UCSD-AML1 (cell line): ENCODE data around the gene S100B.
"Not testable (repeated sequence)": the region's sequence is repeated elsewhere in the genome, so short reads cannot be mapped to it uniquely, and the experiment has no call there.

Source experiments
- DNase-seq: peaks from one replicate; lab custom pipeline; 2025; ENCODE audit not compliant: unreplicated experiment; lab: John Stamatoyannopoulos, UW

Gene S100B

DNA sequence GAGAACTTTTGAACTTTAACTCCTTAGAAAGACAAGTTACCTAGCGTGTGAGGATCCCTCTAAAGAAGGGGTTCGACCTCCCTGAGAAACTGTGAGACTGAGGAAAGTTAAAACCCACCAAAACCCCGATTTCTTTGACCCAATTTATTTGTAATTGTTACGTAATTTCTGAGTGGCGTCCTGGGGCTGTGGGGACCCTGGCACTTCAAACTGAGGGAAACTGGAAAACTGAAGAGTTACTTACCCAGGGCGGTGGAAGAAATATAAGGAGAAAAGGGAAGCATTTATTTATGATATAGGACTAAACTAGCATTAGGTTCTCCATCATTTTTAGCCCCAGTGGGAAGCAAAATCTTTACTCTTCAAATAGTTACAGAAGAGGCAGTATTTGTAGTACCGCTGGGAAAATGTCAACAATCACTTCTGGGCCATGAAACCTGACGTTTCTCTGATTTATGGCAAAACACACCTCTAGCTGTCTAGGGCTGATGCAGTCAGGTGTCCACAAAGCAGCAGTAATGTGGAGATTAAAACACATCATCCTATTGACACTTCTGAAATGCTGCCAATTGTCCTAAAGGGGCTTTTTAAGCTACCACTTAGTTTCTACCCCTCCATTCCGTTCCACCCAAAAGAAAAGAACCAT lies 430 bp downstream of the S100B start:
- no peak for DNase-seq

DNA sequence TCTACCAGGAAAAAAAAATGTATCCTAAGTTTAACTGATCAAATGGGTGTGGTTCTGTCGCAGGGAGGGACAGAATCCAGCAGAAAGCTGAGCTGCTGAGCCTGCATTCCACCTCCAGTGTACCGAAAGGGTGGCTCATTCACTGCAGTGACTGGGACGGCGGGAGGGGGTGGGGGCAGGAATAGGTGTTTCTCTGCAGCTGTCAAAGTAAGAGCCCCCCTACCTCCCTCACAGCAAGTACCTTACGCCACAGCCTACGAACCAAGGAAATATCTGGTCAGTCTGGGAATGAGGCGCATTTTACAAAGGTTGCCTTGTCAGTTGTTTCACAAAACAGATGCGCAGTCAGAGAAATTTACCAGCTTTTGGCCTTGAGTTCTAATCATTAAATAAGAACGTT lies 1.7 kb downstream of the S100B start:
- DNase-seq, result no peak

DNA sequence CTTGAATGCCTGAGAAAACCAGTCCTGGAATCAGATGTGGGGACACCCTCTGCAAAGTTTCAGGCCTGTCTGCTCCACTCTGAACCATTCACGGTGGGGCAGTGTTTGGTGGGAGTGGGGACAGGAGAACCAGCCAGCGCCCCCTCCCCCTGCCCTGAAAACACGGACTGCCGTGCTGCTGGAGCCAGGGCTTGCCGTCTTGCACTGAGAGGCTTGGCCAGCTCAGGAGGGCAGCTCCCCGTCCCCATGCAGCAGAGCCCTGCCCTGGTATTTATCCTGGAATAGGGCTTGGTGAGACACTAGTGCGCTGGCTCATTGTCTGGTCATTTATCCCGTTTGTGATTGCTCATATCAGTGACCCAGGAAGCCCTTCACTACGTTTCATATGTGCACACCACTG lies 3.9 kb downstream of the S100B start:
- DNase-seq, result no peak

DNA sequence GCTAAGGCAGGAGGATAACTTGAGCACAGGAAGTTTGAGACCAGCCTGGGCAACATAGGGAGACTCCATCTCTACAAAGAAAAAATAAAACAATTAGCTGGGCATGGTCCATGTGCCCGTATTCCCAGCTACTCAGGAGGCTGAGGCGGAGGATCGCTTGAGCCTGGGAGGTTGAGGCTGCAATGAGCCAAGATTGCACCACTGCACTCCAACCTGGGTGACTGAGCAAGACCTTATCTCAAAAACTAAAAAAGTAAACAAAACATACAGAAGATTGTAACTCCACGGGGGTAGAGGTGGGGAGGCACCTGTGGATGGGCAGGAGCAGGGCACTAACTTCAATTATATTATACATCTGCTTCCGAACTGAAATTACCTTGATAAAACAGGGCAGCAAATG lies 4.6 kb downstream of the S100B start:
- DNase-seq, result no peak

DNA sequence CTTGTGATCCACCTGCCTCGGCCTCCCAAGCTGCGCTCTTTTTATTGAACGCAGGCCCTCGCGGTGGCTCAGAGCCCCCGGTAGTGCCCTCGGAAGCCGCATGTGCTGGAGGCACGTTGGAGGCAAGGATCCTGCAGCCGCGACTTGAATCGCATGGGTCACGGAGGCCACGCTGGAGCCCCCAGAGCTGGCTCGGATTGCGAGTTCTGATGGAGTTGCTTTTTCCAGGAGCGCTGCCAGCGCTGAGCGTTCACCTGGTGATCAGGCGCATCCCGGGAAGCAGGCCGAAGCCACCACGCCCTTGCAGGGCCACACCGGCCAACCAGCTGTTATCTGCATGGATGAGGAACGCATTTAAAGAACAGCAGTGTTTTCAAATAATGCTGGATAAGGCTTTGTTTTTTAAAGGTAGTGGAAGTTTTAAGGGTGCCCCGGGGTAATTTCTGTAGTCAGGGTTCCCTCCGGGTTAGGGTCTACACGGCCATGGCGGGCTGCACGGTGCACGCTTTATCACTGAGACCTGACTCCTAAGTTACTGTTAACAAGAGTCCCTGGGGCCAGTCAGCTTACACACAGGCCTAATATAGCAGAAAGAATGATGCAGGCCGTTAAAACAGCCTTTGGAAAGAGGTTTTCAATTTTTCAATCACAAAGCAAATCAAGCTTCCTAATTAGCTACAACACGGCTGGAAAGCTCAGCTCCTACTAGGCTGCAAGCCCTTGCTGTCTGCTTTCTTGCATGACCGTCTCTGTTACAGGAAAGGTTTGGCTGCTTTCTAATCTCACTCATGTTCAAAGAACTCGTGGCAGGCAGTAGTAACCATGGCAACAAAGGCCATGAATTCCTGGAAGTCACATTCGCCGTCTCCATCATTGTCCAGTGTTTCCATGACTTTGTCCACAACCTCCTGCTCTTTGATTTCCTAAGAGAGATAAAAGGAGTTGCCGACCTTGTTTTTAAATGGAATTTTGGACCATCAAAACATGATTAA lies 6.0 kb downstream of the S100B start:
- DNase-seq, result no peak

DNA sequence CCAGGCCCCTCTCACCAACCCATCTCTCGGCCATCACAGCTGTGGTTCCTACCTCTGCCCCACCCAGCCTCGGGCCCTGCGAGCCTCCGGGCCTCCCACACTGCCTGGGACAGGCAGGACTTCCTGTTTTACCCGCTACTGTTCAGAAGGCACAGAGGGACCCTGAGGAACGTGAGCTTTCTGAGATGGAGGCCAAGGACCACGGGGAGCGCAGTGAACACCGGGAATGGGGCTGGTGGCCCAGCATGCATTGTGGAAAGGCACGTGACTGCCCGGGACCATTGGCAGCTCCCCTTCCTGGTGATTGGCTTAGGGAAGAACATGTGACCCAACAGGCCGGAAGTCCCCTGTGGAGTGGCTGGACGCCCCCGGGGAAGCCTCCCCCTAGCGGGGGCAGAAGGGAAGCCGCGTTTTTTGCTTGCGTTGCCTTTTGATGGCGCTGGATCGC lies 7.0 kb downstream of the S100B start:
- DNase-seq, result no peak

DNA sequence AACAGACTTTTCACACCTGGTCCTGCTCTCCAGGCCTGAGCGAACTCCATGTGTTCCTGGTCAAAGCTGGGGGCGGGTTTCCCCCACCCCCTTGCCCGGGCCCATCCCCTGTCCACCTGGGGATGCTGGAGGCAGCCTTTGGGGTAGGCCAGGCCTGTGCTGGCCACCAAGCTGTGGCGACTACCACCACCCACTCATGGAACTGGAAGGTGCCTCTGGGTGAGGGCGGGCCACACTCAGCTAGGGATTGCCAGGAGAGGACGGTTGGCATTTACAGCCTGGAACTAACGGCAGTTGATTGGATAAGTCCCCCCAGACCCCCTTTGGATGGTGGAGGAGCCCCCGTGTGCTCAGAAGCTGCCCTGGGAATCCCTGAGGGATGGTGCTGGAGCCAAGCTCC lies 7.9 kb downstream of the S100B start:
- no peak for DNase-seq

DNA sequence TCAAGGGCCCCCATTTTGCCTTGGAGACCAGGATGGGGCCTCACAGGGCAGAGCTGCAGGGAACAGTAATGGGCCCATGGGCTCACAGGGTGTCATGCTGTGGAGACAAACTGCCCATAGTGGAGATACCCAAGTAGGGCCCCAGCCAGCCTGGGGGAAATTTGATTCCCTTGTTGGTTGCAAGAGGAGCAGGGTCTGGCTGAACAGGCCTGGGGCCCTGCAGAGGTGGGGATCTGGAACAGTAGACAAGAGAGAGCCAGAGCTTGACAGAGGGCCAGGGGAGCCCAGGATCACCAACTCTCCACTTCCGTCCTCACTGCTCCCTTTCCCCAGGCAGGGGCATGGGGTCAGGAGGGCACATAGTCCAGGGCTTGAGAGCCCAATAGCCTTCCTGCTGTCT lies 8.7 kb downstream of the S100B start:
- no peak for DNase-seq

DNA sequence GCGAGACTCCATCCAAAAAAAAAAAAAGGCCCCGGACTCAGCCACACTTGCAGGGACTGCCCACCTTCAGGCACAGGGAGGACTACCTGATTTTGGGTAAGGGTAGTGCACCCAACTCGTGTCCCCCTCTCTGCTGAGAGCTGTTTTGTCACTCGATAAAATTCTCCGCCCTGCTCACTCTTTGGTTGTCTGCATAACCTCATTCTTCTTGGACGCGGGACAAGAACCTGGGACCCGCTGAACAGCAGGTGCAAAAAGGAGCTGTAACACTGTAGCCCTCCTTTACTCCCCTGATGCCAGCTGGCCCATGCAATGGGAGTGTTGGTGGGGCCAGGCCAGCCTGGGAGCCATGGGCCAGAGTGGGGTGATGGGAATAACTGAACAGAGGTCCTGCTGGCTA lies 10.6 kb downstream of the S100B start:
- DNase-seq, result no peak

DNA sequence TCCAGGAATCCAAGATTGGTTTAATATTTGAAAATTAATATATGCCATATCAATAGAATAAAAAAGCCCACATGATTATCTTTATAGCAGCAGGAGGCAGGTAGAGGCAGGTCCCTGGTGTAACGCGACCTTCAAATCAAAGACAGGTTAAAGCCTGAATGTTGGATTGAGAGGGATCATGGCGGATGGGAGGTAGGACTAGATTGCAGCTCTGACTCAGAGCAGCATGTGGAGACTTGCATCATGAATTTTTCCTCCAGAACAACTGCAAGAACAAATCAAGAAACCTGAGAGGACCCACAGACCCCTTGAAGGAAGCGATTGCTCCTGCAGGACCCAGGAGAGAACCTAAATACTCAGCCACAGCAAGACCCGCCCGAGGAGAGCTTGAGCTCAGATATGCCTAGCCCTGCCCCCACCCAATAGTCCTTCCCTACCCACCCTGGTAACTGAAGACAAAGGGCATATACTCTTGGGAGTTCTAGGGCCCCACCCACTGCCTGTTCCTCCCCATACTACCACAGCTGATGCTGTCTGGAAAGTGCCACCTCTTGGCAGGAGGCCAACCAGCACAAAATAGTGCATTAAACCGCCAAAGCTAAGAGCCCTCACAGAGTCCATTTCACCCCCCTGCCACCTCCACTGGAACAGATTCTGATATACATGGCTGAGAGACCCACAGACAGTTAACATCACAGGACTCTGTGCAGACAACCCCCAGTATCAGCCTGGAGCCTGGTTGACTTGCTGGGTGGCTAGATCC lies 19.5 kb downstream of the S100B start:
- no peak for DNase-seq

DNA sequence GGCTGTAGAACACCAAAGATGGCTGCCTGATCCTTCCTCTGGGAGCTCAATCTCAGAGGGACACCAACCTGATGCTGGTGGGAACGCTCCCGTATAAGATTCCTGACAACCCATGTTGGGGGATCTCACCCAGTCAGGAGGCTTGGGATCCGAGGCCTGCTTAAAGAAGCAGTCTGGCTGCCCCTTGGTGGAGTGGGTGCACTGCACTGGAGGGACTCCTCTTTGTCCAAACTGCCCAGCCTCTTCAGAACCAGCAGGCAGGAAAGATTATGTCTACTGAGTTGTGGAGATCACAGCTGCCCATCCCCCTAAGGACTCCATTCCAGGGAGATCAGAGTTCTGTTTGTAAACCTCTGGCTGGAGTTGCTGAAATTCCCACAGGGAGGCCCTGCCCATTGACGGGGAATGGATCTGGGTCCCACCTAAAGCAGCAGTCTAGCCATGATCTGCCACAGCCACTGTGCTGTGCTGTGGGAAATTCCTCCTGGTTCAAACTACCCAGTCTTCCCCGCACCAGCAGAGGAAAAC lies 23.0 kb downstream of the S100B start:
- DNase-seq, result no peak

DNA sequence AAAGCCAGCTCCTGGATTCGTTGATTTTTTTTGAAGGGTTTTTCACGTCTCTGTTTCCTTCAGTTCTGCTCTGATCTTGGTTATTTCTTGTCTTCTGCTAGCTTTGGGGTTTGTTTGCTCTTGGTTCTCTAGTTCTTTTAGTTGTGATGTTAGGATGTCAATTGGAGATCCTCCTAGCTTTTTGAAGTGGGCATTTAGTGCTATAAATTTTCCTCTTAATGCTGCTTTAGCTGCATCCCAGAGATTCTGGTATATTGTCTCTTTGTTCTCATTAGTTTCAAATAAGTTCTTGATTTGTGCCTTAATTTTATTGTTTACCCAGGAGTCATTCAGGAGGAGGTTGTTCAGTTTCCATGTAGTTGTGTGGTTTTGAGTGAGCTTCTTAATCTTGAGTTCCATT lies 25.5 kb downstream of the S100B start:
- not testable (repeated sequence) for DNase-seq

DNA sequence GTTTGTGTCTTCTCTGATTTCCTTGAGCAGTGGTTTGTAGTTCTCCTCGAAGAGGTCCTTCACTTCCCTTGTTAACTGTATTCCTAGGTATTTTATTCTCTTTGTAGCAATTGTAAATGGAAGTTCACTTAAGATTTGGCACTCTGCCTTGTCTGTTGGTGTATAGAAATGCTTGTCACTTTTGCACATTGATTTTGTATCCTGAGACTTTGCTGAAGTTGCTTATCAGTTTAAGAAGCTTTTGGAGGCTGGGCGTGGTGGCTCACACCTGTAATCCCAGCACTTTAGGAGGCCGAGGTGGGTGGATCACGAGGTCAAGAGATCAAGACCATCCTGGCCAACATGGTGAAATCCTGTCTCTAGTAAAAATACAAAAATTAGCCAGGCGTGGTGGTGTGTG lies 27.1 kb downstream of the S100B start:
- DNase-seq, result not testable (repeated sequence)

DNA sequence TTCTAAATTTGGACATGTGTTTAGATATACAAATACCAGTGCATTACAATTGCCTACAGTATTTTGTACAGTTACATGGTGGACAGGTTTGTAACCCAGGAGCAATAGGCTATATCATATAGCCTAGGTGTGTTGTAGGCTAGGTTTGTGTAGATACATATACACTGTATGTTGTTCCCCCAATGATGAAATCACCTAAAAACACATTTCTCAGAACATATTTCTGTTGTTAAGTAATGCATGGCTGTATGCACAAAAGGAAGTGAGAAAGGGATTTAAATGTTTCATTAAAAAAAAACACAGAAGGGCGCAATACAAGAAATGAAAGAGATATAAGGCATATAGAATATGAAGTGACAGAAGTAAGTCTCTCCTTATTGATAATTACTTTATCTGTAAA lies 32.0 kb downstream of the S100B start:
- no peak for DNase-seq

DNA sequence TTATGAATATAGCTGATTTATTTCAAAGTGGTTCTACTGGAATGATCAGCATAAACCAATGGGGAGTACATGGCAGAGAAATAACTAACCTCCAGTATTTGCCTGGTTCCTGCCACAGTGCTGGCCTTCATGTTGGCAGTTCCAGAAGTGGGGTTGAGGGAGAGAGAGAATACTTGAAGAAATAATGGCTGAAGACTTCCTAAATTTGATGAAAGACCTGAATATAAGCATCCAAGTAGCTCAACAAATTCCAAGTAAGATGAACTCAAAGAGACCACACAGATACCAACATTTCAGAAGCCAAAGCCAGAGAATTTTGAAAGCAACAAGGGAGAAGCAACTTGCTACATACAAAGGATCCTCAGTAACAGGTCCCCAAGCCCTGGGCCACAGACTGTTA lies 34.3 kb downstream of the S100B start:
- no peak for DNase-seq

DNA sequence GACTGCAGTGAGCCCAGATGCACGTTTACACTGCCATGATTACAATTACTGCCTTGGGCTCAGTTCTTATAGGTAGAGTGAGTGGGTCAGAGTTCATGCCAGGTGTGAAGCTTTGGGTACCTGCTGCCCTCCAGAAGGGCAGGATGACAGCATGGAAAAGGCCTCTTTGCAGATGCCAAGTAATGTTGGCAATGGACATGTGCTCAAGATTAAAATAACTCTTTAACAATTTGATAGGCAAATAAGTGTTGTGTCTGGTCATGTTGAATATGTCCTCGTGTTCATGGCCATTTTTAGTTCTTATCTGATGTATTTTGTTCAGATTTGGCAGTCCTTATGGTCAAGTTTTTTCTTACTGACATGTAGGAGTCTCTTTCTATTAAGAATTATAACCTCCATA lies 34.8 kb downstream of the S100B start:
- DNase-seq, result no peak

DNA sequence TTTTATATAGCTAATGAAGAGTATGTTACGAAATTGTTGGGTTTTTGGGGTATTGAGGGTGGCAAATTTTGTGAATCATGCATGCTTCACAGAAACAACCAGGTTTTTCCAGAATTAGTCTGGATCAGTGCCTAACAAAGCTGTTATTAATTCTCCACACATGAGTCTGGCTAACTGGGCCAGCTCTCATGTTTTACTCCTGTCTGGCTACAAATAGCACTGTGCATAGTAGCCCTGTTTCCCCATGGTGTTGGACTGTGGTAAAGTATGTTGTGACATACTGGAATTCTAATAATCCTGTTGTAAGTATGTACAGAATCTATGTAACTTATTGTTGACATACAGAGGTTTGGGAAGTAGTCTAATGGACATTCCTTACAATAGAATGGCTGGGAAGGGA lies 35.8 kb downstream of the S100B start:
- DNase-seq, result no peak

DNA sequence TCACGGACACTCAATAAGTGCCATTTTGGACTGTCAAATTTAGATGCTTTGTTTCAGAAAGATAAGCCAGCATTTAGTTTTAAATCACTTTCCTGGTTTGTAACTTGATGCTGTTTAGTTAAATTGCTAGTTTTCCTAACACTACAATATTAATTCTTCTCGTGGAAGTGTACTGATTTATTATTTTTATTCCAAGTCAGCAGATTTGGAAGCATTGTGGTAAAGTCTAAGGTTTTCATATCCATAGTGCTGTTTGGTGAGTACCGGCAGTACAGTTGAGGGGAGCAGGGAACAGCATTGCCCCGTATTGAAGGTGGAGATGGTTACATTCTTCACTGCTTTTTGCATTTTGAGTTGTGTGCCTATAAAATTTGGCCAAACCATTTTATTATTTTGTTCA lies 36.3 kb downstream of the S100B start:
- DNase-seq, result no peak

DNA sequence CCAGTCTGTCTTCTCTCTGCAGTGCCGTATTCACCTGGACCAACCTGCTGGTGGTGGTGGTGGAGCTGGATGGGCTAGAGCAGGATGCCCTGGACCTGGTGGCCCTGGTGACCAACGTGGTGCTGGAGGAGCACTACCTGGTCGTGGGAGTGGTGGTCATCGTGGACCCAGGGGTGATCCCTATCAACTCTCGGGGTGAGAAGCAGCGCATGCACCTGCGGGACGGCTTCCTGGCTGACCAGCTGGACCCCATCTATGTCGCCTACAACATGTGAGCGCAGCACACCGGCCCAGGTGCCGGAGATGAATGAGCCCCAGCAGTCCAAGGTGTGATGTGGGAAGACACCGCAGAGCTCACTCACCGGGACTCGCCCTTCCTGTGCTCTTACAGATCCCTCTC lies 37.5 kb downstream of the S100B start:
- DNase-seq, result no peak

DNA sequence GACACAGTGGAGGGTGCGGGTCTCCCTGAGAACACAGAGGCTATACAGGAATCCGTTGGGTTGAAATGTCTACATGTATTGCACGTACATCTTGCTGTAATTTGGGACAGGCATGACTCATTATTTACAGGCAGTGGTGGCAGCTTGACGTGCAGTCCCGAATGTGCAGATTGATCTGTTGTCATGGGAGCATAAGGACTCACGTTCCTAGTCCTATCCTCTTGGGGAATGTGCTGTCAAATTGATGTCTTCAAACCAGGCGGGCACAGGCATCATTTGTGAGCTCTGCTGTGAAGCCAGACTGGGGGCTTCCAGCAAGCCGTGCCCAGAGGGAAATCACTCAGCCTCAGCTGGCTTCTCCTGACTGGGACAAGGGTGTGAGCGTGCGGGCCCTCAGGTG lies 40.5 kb downstream of the S100B start:
- no peak for DNase-seq

DNA sequence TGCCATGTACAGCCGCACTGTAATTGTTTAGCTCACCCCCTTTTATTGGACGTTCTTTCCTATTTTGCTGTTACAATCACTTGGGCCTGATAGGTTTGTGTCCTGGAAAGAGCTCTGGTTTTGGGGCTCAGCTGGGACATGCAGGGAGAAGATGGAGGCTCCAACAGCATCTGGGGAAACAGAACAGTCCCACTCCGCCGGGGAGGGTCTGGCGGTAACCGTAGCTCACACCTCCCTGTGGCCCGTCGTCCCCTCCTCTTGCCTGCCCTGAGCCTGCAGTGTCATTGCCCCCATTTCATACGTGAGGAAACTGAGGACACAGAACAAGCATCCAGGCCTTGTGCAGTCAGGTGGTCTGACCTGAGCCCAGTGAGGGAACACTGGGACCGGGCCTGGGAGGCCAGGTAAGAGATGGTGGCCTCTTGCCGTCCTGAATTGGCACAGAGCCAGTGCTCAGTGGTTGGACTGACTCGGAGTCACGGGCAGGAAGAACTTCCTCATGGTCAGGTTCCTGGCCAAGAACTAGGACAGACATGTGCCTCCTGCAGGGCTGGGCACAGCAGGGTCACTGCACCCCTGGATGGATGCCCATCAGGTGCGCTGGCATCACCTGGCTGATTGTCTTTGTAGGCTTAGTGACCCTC lies 41.8 kb downstream of the S100B start:
- no peak for DNase-seq
